HepG2 (cell line): ENCODE results near the gene ATG13. TPM values are rescaled to one million over a fixed set of nuclear protein-coding genes. Genes with fewer than 3 reads are reported as not detected.
A peak's percentile ranks its signal among the peaks of the same experiment; 100 is the strongest.

Experiments used
- ADNP ChIP-seq: sonication (generic); formaldehyde crosslinking; IDR thresholded peaks from 2 replicates; pipeline ENCODE4 v1.4.0; 2020; ENCODE audit warnings: missing genetic modification reagents
- ELF3 ChIP-seq: IDR thresholded peaks from 2 replicates; pipeline ENCODE4 v1.6.1; 2016; ENCODE audit warnings: missing genetic modification reagents, missing compliant biosample characterization
- ESRRA ChIP-seq: sonication (generic); formaldehyde crosslinking; IDR thresholded peaks from 2 replicates; pipeline ENCODE4 v1.5.1; 2020; ENCODE audit warnings: mild to moderate bottlenecking, low read depth, missing genetic modification reagents
- FLYWCH1 ChIP-seq: sonication (generic); formaldehyde crosslinking; IDR thresholded peaks from 2 replicates; pipeline ENCODE4 v1.8.1; 2023; ENCODE audit warnings: mild to moderate bottlenecking, missing genetic modification reagents
- NFRKB ChIP-seq: fragments of 450-650 bp; IDR thresholded peaks from 2 replicates; pipeline ENCODE4 v1.6.1; 2017
- RFXANK ChIP-seq: IDR thresholded peaks from 2 replicates; pipeline ENCODE4 v1.6.1; 2016
- SIN3A ChIP-seq: IDR thresholded peaks from 2 replicates; pipeline ENCODE4 v1.6.1; 2011; ENCODE audit warnings: low read depth, mild to moderate bottlenecking, control low read depth, low read length, borderline replicate concordance
- SMC3 ChIP-seq: IDR thresholded peaks from 2 replicates; pipeline ENCODE4 v1.6.1; 2011; ENCODE audit warnings: low read length, improper control_type of control experiment
- SP1 ChIP-seq, 2 experiments: fragments of 450-650 bp in 1 of 2; sonication (generic) in 1 of 2; formaldehyde crosslinking in 1 of 2; IDR thresholded peaks; 2 replicates each; pipeline versions ENCODE4 v1.4.0 to v1.6.1; 2016 to 2020; ENCODE audit warnings: missing genetic modification reagents in 1 of 2
- THYN1 ChIP-seq: sonication (generic); formaldehyde crosslinking; IDR thresholded peaks from 2 replicates; pipeline ENCODE4 v1.8.1; 2023; ENCODE audit warnings: low read depth, mild to moderate bottlenecking, moderate library complexity, missing genetic modification reagents, borderline replicate concordance
- ZNF136 ChIP-seq: sonication (generic); formaldehyde crosslinking; IDR thresholded peaks from 2 replicates; pipeline ENCODE4 v1.8.1; 2022; ENCODE audit warnings: low read depth, mild to moderate bottlenecking, moderate library complexity, missing genetic modification reagents
- ZNF576 ChIP-seq: sonication (generic); formaldehyde crosslinking; IDR thresholded peaks from 2 replicates; pipeline ENCODE4 v1.4.0; 2020; ENCODE audit warnings: mild to moderate bottlenecking, missing genetic modification reagents
- ZNF709 ChIP-seq: sonication (generic); formaldehyde crosslinking; IDR thresholded peaks from 2 replicates; pipeline ENCODE4 v1.5.0; 2020; ENCODE audit warnings: mild to moderate bottlenecking, missing genetic modification reagents
- ZNF792 ChIP-seq: IDR thresholded peaks from 2 replicates; pipeline ENCODE4 v1.6.1; 2016
- polyA plus RNA-seq, 8 experiments: library from polyadenylated mRNA; depleted of rRNA in 3 of 8; stranded (reverse) in 7 of 8; unstranded in 1 of 8; fragments of >200 nt; fragmentation: Illumina TruSeq in 4 of 8; extraction: Trizol in 4 of 8; gene quantifications; 2 replicates each; pipeline versions ENCODE4 v1.2.1 to v1.2.3, GENCODE V29; 2011 to 2016; ENCODE audit warnings: low read depth in 4 of 8, missing spikeins in 1 of 8, mixed read lengths in 1 of 8; ENCODE audit not compliant: insufficient read depth in 1 of 8
- total RNA-seq, 5 experiments: library from RNA; depleted of rRNA; stranded (reverse); fragments of >200 nt; fragmentation: Illumina TruSeq; extraction: Trizol; gene quantifications; 2 replicates each; pipeline ENCODE4 v1.2.3, GENCODE V29; 2016; ENCODE audit warnings: low read depth in 1 of 5
- TF ChIP-seq, protein P1 (sequence below): sonication (generic); formaldehyde crosslinking; IDR thresholded peaks from 2 replicates; pipeline ENCODE4 v1.8.1; 2022; ENCODE audit warnings: mild to moderate bottlenecking, missing genetic modification reagents
- TF ChIP-seq, protein P2 (sequence below): sonication (generic); formaldehyde crosslinking; IDR thresholded peaks from 2 replicates; pipeline ENCODE4 v1.4.0; 2020; ENCODE audit warnings: missing genetic modification reagents, borderline replicate concordance
- TF ChIP-seq, protein P3 (sequence below): sonication (generic); formaldehyde crosslinking; IDR thresholded peaks from 2 replicates; pipeline ENCODE4 v1.4.0; 2020; ENCODE audit warnings: missing genetic modification reagents

ATG13 gene
- total and polyA plus RNA-seq, 2 of the 13 experiments (the other 11 are each of a cell fraction or from before 2014, with no cell fraction given): 55.0 to 77.3 TPM

DNA sequence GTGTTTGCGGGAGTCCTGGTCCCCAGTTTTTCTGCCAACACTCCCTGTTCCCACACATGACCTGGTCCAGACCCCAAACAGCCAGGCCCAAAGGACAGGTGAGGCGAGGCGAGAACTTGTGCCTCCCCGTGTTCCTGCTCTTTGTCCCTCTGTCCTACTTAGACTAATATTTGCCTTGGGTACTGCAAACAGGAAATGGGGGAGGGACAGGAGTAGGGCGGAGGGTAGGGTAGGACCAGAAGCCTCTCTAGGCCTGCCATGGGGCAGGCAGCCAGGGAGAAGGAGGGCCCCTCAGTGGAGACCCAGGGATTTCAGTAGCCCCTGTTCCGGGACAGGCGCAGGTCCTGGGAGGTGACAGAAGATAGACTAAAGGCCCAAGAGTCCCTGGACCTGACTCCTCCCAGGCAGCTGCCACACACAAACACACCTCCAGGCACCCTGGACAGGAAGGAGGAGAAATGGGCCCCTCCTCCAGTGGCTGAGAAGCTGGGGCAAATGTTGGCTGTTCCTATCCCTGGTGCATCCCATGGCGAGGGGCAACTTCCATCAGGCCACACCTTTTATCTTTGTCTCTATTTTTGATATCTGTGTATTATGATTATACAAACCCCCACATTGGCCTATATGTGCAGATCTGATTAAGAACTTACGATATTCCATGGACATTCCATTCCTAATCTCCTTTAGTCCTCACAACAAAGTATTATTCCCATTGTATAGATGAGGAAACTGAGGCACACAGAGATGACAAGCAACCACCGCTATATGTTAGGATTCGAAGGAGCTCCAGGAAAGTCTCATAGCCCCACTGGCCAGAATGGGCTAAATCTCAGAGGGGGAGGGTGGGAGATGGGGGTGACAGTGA, 101.0 kb downstream of the ATG13 start (continued):
- TF ChIP-seq, protein P1, sequence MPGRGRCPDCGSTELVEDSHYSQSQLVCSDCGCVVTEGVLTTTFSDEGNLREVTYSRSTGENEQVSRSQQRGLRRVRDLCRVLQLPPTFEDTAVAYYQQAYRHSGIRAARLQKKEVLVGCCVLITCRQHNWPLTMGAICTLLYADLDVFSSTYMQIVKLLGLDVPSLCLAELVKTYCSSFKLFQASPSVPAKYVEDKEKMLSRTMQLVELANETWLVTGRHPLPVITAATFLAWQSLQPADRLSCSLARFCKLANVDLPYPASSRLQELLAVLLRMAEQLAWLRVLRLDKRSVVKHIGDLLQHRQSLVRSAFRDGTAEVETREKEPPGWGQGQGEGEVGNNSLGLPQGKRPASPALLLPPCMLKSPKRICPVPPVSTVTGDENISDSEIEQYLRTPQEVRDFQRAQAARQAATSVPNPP (CRISPR knock-in tag): no peak
- TF ChIP-seq ZNF136 (no peak), ZNF792 (peak; percentile 76), FLYWCH1 (CRISPR knock-in tag) (no peak), ESRRA (peak; percentile 70; the same call in 1 of the 2 replicates), SP1 (IDR thresholded peaks at IDR 0.05) (no peak), SP1 (CRISPR knock-in tag; IDR thresholded peaks at IDR 0.05) (peak; percentile 45; the same call in 1 of the 2 replicates), THYN1 (CRISPR knock-in tag) (no peak), ADNP (peak; percentile 32), NFRKB (no peak), SMC3 (peak; percentile 31; the same call in 1 of the 2 replicates), ZNF709 (no peak; the same call in 1 of the 2 replicates), ELF3 (peak; percentile 95), SIN3A (peak; percentile 71; the same call in 1 of the 2 replicates), ZNF576 (CRISPR knock-in tag) (no peak), RFXANK (no peak)
- TF ChIP-seq, protein P2, sequence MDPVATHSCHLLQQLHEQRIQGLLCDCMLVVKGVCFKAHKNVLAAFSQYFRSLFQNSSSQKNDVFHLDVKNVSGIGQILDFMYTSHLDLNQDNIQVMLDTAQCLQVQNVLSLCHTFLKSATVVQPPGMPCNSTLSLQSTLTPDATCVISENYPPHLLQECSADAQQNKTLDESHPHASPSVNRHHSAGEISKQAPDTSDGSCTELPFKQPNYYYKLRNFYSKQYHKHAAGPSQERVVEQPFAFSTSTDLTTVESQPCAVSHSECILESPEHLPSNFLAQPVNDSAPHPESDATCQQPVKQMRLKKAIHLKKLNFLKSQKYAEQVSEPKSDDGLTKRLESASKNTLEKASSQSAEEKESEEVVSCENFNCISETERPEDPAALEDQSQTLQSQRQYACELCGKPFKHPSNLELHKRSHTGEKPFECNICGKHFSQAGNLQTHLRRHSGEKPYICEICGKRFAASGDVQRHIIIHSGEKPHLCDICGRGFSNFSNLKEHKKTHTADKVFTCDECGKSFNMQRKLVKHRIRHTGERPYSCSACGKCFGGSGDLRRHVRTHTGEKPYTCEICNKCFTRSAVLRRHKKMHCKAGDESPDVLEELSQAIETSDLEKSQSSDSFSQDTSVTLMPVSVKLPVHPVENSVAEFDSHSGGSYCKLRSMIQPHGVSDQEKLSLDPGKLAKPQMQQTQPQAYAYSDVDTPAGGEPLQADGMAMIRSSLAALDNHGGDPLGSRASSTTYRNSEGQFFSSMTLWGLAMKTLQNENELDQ (CRISPR knock-in tag): no peak
- TF ChIP-seq, protein P3, sequence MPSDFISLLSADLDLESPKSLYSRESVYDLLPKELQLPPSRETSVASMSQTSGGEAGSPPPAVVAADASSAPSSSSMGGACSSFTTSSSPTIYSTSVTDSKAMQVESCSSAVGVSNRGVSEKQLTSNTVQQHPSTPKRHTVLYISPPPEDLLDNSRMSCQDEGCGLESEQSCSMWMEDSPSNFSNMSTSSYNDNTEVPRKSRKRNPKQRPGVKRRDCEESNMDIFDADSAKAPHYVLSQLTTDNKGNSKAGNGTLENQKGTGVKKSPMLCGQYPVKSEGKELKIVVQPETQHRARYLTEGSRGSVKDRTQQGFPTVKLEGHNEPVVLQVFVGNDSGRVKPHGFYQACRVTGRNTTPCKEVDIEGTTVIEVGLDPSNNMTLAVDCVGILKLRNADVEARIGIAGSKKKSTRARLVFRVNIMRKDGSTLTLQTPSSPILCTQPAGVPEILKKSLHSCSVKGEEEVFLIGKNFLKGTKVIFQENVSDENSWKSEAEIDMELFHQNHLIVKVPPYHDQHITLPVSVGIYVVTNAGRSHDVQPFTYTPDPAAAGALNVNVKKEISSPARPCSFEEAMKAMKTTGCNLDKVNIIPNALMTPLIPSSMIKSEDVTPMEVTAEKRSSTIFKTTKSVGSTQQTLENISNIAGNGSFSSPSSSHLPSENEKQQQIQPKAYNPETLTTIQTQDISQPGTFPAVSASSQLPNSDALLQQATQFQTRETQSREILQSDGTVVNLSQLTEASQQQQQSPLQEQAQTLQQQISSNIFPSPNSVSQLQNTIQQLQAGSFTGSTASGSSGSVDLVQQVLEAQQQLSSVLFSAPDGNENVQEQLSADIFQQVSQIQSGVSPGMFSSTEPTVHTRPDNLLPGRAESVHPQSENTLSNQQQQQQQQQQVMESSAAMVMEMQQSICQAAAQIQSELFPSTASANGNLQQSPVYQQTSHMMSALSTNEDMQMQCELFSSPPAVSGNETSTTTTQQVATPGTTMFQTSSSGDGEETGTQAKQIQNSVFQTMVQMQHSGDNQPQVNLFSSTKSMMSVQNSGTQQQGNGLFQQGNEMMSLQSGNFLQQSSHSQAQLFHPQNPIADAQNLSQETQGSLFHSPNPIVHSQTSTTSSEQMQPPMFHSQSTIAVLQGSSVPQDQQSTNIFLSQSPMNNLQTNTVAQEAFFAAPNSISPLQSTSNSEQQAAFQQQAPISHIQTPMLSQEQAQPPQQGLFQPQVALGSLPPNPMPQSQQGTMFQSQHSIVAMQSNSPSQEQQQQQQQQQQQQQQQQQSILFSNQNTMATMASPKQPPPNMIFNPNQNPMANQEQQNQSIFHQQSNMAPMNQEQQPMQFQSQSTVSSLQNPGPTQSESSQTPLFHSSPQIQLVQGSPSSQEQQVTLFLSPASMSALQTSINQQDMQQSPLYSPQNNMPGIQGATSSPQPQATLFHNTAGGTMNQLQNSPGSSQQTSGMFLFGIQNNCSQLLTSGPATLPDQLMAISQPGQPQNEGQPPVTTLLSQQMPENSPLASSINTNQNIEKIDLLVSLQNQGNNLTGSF (CRISPR knock-in tag): 0 out of 2 replicates have a peak, but pooled peaks have one; percentile 20
